Measurements from ENCODE around the gene SYT6. TPM values are rescaled to one million over a fixed set of nuclear protein-coding genes. Genes with fewer than 3 reads are reported as not detected.

SYT6 gene
- total RNA-seq, 4 donors from 2014 or later, result 2.0 TPM; not detected in 3

GRCh38 chr1:114124644-114125043, 29.0 kb downstream of the SYT6 start:
- 84% methylated on average over 4 of the region's 7 CpGs; no CpG with 5 or more reads in 1 of the 2 donors for WGBS, 2 donors (ENCODE audit: low coverage in 1 of 2)
- no peaks in the 10 kb centered on the region for H3K36me3 ChIP-seq

GRCh38 chr1:114122941-114123618, 30.6 kb downstream of the SYT6 start:
- Histone ChIP-seq H3K27me3 (no peaks in the 10 kb centered on the region), H3K9me3 (no peaks in the 10 kb centered on the region), H3K36me3 (no peaks in the 10 kb centered on the region), H3K4me3 (no peak overlapping the region), H3K27ac (no peak overlapping the region), H3K4me1 (no peaks in the 10 kb centered on the region)
- no peak for ATAC-seq
- TF ChIP-seq CTCF (IDR thresholded peaks at IDR 0.05) (no peak), POLR2A (IDR thresholded peaks at IDR 0.05) (no peak), EP300 (IDR thresholded peaks at IDR 0.05) (no peak), POLR2AphosphoS5 (IDR thresholded peaks at IDR 0.05) (no peak)
- 34 to 63% methylated on average over 2 to 4 of the region's 9 CpGs for WGBS, 2 donors (ENCODE audit: low coverage in 1 of 2)

More at GRCh38 chr1:114124644-114125043, 29.0 kb downstream of the SYT6 start:
- no peaks in the 10 kb centered on the region for H3K27me3 ChIP-seq
- no peaks in the 10 kb centered on the region for H3K4me1 ChIP-seq
- no peak for TF ChIP-seq POLR2A (IDR thresholded peaks at IDR 0.05)
- TF ChIP-seq EP300 (IDR thresholded peaks at IDR 0.05), result no peak
- TF ChIP-seq CTCF (IDR thresholded peaks at IDR 0.05), result no peak
- no peak for TF ChIP-seq POLR2AphosphoS5 (IDR thresholded peaks at IDR 0.05)
- no peak overlapping the region for H3K4me3 ChIP-seq
- H3K27ac ChIP-seq, result no peak overlapping the region
- ATAC-seq, result no peak
- no peaks in the 10 kb centered on the region for H3K9me3 ChIP-seq

- TF ChIP-seq POLR2AphosphoS5 (IDR thresholded peaks at IDR 0.05) (no peak), EP300 (IDR thresholded peaks at IDR 0.05) (no peak), POLR2A (IDR thresholded peaks at IDR 0.05) (no peak), CTCF (IDR thresholded peaks at IDR 0.05) (no peak)
- Histone ChIP-seq H3K9me3 (no peaks in the 10 kb centered on the region), H3K4me3 (no peak overlapping the region)
These were observed 35.2 kb downstream of the SYT6 start for GRCh38 chr1:114118351-114118990.

GRCh38 chr1:114117654-114118053, 36.0 kb downstream of the SYT6 start:
- Histone ChIP-seq H3K9me3 (no peaks in the 10 kb centered on the region), H3K27me3 (no peaks in the 10 kb centered on the region), H3K4me1 (no peaks in the 10 kb centered on the region), H3K36me3 (no peaks in the 10 kb centered on the region), H3K27ac (no peak overlapping the region), H3K4me3 (no peak overlapping the region)
- WGBS, 2 donors (ENCODE audit: low coverage in 1 of 2), result 77% methylated on average over 7 of the region's 8 CpGs; no CpG with 5 or more reads in 1 of the 2 donors
- TF ChIP-seq POLR2A (IDR thresholded peaks at IDR 0.05), result no peak
- TF ChIP-seq POLR2AphosphoS5 (IDR thresholded peaks at IDR 0.05), result no peak
- no peak for TF ChIP-seq EP300 (IDR thresholded peaks at IDR 0.05)
- TF ChIP-seq CTCF (IDR thresholded peaks at IDR 0.05), result no peak
- ATAC-seq, result no peak

More at GRCh38 chr1:114118351-114118990, 35.2 kb downstream of the SYT6 start:
- Histone ChIP-seq H3K4me1 (no peaks in the 10 kb centered on the region), H3K27me3 (no peaks in the 10 kb centered on the region), H3K36me3 (no peaks in the 10 kb centered on the region), H3K27ac (no peak overlapping the region)
- WGBS, 2 donors (ENCODE audit: low coverage in 1 of 2), result 50 to 62% methylated on average over 2 to 4 of the region's 17 CpGs
- ATAC-seq, result no peak

- TF ChIP-seq EP300 (IDR thresholded peaks at IDR 0.05) (no peak), CTCF (IDR thresholded peaks at IDR 0.05) (no peak), POLR2AphosphoS5 (IDR thresholded peaks at IDR 0.05) (no peak), POLR2A (IDR thresholded peaks at IDR 0.05) (no peak)
- Histone ChIP-seq H3K27ac (no peak overlapping the region), H3K4me3 (no peak overlapping the region), H3K9me3 (no peaks in the 10 kb centered on the region), H3K36me3 (no peaks in the 10 kb centered on the region), H3K4me1 (no peaks in the 10 kb centered on the region), H3K27me3 (no peaks in the 10 kb centered on the region)
- 64 to 68% methylated on average over 3 to 4 of the region's 6 CpGs for WGBS, 2 donors (ENCODE audit: low coverage in 1 of 2)
- ATAC-seq, result no peak
These were observed 37.6 kb downstream of the SYT6 start for GRCh38 chr1:114116086-114116485.

Measured in gastroesophageal sphincter (tissue), 4 donors.